SK-N-SH (cell line): ENCODE results near the gene ARMH3.

Source experiments
- CTCF ChIP-seq: fragments of 200-600 bp; sonication (generic); IDR thresholded peaks from 2 replicates; pipeline ENCODE4 v1.6.1; 2017; ENCODE audit warnings: antibody characterized with exemption, mild to moderate bottlenecking, moderate library complexity
- FOXJ3 ChIP-seq: sonication (generic); formaldehyde crosslinking; IDR thresholded peaks from 2 replicates; pipeline ENCODE4 v1.5.1; 2020; ENCODE audit warnings: mild to moderate bottlenecking, missing genetic modification reagents
- RAD21 ChIP-seq: IDR thresholded peaks from 2 replicates; pipeline ENCODE4 v1.6.1; 2012; ENCODE audit warnings: mild to moderate bottlenecking, low read length
- TAF1 ChIP-seq: IDR thresholded peaks from 2 replicates; pipeline ENCODE4 v1.6.1; 2012; ENCODE audit warnings: low read depth, mild to moderate bottlenecking, low read length, moderate library complexity, borderline replicate concordance

GRCh38 chr10:101859530-101859929 lies 196.4 kb downstream of the ARMH3 start:
- TF ChIP-seq TAF1 (no peak), CTCF (no peak), RAD21 (no peak), FOXJ3 (CRISPR knock-in tag) (no peak)
